Testis (tissue), 2 donors: ENCODE results near the gene CTH.

ENCODE experiments used
- POLR2A ChIP-seq: fragments of 450-650 bp; IDR thresholded peaks from one replicate; pipeline ENCODE4 v1.6.1; 2017; ENCODE audit warnings: antibody characterized with exemption, mild to moderate bottlenecking, moderate library complexity
- TF ChIP-seq, protein P1 (sequence below), 3 experiments: fragments of 450-650 bp in 2 of 3; fragments of 200-600 bp in 1 of 3; sonication (generic) in 1 of 3; IDR thresholded peaks; one replicate each; pipeline ENCODE4 v1.5.1; 2016 to 2019; ENCODE audit warnings: antibody characterized with exemption in 3 of 3, mild to moderate bottlenecking in 2 of 3, moderate library complexity in 1 of 3

DNA sequence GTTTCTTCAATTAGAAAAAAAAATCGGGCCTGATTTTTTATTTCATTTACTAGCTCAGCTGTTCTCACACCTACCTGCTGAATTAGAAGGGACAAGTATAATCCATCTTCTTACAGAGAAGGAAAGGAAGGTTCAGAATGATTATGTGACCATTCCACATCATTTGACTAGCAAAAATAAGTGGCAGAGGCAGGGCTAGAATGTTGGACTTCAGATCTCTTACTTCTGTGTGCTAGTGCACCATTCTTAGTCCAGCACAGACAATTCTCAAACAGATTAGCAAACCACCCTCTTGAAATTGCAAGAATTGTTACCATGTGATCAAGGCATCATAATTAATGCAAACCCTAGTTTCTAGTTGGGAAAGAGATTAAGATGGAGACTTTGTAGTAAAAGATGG, 32.7 kb downstream of the CTH start:
- TF ChIP-seq, protein P1, sequence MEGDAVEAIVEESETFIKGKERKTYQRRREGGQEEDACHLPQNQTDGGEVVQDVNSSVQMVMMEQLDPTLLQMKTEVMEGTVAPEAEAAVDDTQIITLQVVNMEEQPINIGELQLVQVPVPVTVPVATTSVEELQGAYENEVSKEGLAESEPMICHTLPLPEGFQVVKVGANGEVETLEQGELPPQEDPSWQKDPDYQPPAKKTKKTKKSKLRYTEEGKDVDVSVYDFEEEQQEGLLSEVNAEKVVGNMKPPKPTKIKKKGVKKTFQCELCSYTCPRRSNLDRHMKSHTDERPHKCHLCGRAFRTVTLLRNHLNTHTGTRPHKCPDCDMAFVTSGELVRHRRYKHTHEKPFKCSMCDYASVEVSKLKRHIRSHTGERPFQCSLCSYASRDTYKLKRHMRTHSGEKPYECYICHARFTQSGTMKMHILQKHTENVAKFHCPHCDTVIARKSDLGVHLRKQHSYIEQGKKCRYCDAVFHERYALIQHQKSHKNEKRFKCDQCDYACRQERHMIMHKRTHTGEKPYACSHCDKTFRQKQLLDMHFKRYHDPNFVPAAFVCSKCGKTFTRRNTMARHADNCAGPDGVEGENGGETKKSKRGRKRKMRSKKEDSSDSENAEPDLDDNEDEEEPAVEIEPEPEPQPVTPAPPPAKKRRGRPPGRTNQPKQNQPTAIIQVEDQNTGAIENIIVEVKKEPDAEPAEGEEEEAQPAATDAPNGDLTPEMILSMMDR (IDR thresholded peaks at IDR 0.05): no peak
- no peak for TF ChIP-seq POLR2A
